ENCODE results near the gene UFSP2. TPM values are rescaled to one million over a fixed set of nuclear protein-coding genes. Genes with fewer than 3 reads are reported as not detected.

UFSP2 gene, protein sequence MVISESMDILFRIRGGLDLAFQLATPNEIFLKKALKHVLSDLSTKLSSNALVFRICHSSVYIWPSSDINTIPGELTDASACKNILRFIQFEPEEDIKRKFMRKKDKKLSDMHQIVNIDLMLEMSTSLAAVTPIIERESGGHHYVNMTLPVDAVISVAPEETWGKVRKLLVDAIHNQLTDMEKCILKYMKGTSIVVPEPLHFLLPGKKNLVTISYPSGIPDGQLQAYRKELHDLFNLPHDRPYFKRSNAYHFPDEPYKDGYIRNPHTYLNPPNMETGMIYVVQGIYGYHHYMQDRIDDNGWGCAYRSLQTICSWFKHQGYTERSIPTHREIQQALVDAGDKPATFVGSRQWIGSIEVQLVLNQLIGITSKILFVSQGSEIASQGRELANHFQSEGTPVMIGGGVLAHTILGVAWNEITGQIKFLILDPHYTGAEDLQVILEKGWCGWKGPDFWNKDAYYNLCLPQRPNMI
- 25.8 TPM for polyA plus RNA-seq (2013, experiment 1 of 2)
- 29.7 TPM for polyA plus RNA-seq (2013, experiment 2 of 2)

DNA sequence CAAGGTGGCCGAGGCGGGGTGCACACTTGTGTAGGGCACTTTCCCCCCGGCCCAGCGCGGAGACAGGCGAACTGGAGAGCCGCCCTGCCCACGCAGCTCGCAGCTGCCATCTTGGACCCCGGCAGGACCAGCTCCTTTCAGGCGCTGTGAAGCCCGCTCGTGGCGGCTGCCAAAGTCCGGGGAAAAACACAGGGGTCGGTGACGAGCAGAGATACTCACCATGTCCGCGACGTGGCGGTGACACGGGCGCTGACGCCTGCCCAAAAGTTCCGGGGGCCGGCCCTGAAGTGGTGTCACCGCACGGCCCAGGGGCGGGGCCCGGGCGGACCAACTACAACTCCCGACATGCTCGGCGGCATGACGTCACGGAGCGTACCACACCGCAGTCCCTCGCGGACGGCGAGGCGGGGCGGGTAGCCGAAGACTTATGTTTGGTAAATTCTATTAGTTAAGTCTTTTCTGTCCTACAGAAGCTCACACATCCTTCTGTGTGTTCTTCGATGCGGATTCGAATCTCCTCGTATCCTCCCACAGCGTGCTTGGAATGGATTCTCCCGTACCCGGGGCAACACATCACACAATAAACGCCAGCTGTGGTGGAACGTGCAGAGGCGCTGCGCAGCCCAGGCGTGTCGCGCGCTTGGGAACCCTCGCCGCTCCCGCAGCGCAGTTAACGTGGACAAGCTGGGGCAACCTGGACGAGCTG is at the start of gene UFSP2:
UFSP2 (minus strand) TSS at position 318 of the 706 bp plus-strand sequence; CDS start at position 222, 96 bp downstream.
- Histone ChIP-seq H3K4me1 (ENCODE audit: insufficient read depth, low read length) (0 out of 2 replicates have a peak, but pooled peaks cover 5% of the 10 kb centered on the region), H3K36me3 (ENCODE audit: insufficient read depth, low read length) (peaks cover 15% of the 10 kb centered on the region; the same call in 1 of the 2 replicates), H3K9me3 (ENCODE audit: insufficient read depth, low read depth, low read length) (no peaks in the 10 kb centered on the region), H3K9ac (ENCODE audit: low read depth, low read length) (peak within 1 kb of the TSS; percentile 100), H3K27me3 (ENCODE audit: insufficient read depth, low read length) (no peaks in the 10 kb centered on the region), H3K4me3 (ENCODE audit: low read length) (peak within 1 kb of the TSS; percentile 92), H3K27ac (ENCODE audit: low read depth, low read length) (peak within 1 kb of the TSS; percentile 96)
- WGBS: under 1% methylated on average over 63 of the region's 66 CpGs

DNA sequence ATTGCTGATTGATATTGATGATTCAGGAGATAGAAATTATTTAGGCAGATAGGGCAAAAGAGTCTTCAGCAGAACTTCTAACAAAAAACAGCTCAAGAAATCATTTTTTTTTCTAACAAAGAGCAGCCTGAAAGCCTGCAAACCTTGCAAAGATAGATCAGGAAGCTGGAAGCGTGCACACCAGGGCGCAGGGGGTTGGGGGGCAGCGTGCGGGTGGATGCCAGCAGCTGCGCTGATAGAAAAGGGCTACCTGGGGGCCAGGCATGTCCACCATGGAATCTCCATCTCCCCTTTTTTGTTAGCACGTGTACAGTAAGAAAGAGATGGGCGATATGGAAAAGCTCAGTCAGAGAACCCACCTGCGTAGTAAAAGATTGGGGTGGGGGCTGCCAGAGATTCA is 47.5 kb upstream of the UFSP2 start:
- Histone ChIP-seq H3K27ac (ENCODE audit: low read depth, low read length) (no peak overlapping the region), H3K9ac (ENCODE audit: low read depth, low read length) (no peak overlapping the region), H3K4me3 (ENCODE audit: low read length) (no peak overlapping the region), H3K36me3 (ENCODE audit: insufficient read depth, low read length) (no peaks in the 10 kb centered on the region), H3K9me3 (ENCODE audit: insufficient read depth, low read depth, low read length) (no peaks in the 10 kb centered on the region), H3K27me3 (ENCODE audit: insufficient read depth, low read length) (peaks cover 39% of the 10 kb centered on the region), H3K4me1 (ENCODE audit: insufficient read depth, low read length) (0 out of 2 replicates have a peak, but pooled peaks cover 10% of the 10 kb centered on the region)
- WGBS: 96% methylated on average over 8 of the region's 8 CpGs

DNA sequence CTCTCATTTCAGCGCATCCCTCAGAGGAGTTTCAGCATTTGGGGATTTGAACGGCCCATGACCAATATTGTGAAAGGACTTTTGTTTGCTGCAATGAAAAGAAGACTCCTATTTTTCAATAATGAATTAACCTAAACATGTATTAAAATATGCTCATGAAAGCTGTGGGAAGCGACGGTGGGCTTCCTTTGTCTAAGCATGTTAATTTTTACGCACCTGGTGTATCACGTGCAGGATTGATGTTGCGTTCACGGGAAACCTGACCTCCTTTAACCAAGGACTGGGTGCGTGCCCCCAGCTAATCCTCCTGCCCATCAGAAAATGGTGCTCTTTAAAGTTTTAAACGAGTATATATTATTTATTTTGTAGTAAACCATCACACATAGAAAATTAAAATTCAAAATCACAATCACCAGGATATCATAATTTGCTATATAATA is 46.4 kb upstream of the UFSP2 start:
- Histone ChIP-seq H3K9ac (ENCODE audit: low read depth, low read length) (no peak overlapping the region), H3K4me3 (ENCODE audit: low read length) (peak overlapping the region; percentile 91), H3K36me3 (ENCODE audit: insufficient read depth, low read length) (no peaks in the 10 kb centered on the region), H3K27me3 (ENCODE audit: insufficient read depth, low read length) (peaks cover 31% of the 10 kb centered on the region), H3K4me1 (ENCODE audit: insufficient read depth, low read length) (0 out of 2 replicates have a peak, but pooled peaks cover 10% of the 10 kb centered on the region), H3K27ac (ENCODE audit: low read depth, low read length) (no peak overlapping the region), H3K9me3 (ENCODE audit: insufficient read depth, low read depth, low read length) (no peaks in the 10 kb centered on the region)
- WGBS: 68% methylated on average over 7 of the region's 10 CpGs

DNA sequence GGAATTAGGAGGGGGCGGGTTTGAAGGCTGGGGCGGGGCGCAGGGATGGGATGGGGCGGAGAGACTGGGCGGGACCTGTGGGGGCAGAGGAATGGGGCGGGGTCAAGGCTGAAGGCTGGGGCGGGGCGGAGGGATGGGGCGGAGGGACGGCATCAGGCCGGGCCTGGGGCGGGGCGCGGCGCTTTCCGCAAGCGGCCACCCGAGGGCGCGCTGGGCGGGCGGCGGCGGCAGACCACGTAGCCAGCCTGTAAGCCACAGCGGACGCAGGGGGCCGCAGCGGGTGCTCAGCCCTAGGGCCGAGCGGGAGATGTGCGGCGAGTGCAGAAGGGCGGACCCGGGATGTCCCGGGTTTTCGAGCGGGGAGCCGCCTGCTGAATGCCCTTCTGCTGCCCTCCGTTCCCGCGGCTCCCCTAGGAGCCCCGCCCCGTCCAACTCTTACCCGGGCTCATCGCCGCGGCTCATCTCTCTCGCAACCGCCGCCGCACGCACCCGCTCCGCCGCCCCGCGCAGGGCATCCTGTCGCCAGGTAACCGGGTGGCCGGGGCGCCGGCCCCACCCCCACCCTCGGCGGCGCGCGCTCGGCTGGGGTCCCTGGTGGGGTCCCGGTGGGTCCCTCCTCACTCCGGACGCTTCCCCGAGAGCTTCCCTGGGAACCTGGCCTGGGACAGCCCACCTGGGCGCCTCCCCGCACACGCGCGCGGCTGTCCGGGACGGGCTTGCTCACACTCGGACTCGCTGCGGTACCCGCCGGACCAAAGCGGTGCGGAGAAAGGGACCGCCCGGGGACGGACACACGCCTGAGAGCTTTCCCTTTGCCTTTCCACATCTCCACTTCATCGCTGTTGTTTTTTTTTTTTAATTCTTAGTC is 45.7 kb upstream of the UFSP2 start, which contains the start of gene CCDC110:
CCDC110 (minus strand) TSS at position 499 of the 868 bp plus-strand sequence; CDS start at position 449, 50 bp downstream.
- H3K9ac ChIP-seq (ENCODE audit: low read depth, low read length): peak within 1 kb of the TSS; percentile 66
- peaks cover 26% of the 10 kb centered on the region for H3K27me3 ChIP-seq (ENCODE audit: insufficient read depth, low read length)
- H3K27ac ChIP-seq (ENCODE audit: low read depth, low read length): no peak within 1 kb of the TSS
- H3K4me1 ChIP-seq (ENCODE audit: insufficient read depth, low read length): 0 out of 2 replicates have a peak, but pooled peaks cover 10% of the 10 kb centered on the region
- H3K4me3 ChIP-seq (ENCODE audit: low read length): peak within 1 kb of the TSS; percentile 91
- H3K36me3 ChIP-seq (ENCODE audit: insufficient read depth, low read length): no peaks in the 10 kb centered on the region
- under 1% methylated on average over 93 of the region's 93 CpGs for WGBS
- H3K9me3 ChIP-seq (ENCODE audit: insufficient read depth, low read depth, low read length): no peaks in the 10 kb centered on the region

DNA sequence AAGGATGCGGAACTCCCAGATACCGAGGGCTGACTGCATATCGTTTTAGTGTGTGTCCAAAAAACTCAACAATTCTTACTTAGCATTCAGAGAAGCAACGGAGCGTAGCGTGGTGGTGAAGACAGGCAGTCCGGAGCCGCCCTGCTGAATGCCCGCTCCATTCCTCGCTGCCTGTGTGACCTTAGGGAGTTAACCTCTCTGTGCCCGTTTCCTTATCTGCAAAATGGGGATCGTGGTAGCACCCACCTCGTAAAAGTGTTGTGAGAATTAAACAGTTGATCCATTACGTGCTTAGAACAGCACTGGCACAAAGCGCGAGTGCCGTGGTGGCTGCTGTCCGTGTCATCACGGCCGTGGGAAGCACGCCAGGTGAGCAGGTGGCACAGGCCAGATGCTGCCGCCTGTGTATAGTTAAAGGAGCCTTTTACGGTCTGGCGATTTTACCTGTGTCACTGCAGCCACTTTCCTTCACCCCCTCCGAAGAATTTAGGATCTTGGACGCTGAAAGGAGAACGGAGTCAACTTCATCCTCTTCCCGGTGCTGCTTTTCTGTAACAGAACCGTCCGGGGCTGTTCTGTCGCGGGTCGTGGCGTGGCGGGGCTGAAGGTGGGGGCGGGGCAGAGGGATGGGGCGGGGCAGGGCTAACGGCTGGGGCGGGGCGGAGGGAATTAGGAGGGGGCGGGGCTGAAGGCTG is 44.9 kb upstream of the UFSP2 start:
- Histone ChIP-seq H3K27me3 (ENCODE audit: insufficient read depth, low read length) (peaks cover 26% of the 10 kb centered on the region), H3K4me3 (ENCODE audit: low read length) (peak overlapping the region; percentile 76), H3K9me3 (ENCODE audit: insufficient read depth, low read depth, low read length) (no peaks in the 10 kb centered on the region), H3K9ac (ENCODE audit: low read depth, low read length) (peak overlapping the region; percentile 18; the same call in 1 of the 2 replicates), H3K4me1 (ENCODE audit: insufficient read depth, low read length) (0 out of 2 replicates have a peak, but pooled peaks cover 10% of the 10 kb centered on the region), H3K27ac (ENCODE audit: low read depth, low read length) (no peak overlapping the region), H3K36me3 (ENCODE audit: insufficient read depth, low read length) (no peaks in the 10 kb centered on the region)
- WGBS: 9% methylated on average over 27 of the region's 41 CpGs

DNA sequence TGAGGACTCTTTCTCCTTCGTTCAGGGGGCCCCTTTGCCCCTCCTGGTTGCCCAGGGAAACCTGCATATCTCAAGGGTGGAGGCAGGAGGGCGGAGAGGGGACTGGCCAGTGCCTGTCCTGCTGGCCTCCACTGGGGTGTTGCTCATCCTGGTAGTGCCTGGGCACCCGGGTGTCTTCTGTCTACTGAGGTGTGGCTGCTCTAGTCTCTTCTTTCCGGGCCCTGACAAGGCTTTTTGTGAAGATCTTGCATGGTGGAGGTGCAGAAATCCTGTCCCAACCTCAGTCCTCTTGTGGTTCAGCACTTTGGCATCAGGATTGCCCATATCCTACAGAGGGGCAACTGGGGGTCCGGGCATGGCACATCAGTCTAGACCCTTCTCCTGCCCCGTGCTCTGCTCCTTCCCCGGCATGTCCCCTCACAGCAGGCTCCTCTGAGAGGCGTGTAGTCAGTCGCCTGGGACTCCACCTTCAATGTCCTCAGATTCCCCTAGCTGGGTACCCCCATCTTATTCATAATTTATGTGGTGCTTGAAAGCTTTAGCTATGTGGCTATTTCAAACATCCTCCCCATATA is 43.9 kb upstream of the UFSP2 start:
- Histone ChIP-seq H3K4me3 (ENCODE audit: low read length) (no peak overlapping the region), H3K36me3 (ENCODE audit: insufficient read depth, low read length) (no peaks in the 10 kb centered on the region), H3K27ac (ENCODE audit: low read depth, low read length) (no peak overlapping the region), H3K9ac (ENCODE audit: low read depth, low read length) (no peak overlapping the region), H3K9me3 (ENCODE audit: insufficient read depth, low read depth, low read length) (no peaks in the 10 kb centered on the region), H3K4me1 (ENCODE audit: insufficient read depth, low read length) (0 out of 2 replicates have a peak, but pooled peaks cover 10% of the 10 kb centered on the region), H3K27me3 (ENCODE audit: insufficient read depth, low read length) (peaks cover 26% of the 10 kb centered on the region)
- 62% methylated on average over 9 of the region's 9 CpGs for WGBS

DNA sequence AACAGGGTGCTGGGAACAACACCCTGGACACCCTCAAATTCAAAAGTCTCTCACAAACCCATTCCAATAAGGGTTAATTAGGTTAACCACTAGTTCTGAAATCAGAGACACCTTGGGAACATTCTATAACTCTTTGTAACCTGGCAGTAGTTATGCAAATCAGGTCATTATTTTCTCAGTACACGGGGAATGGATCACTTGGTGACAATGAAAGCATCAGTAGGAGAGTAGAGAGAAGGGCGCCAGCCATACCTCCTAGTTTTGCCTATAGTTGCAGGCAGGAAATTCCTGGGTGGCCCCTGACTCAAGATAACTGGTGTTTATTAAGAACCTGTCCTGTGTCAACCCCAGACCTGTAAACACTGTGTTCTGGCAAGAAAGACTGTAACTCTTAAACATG is 43.2 kb upstream of the UFSP2 start:
- WGBS: 77% methylated on average over 2 of the region's 2 CpGs
- no peak overlapping the region for H3K4me3 ChIP-seq (ENCODE audit: low read length)

DNA sequence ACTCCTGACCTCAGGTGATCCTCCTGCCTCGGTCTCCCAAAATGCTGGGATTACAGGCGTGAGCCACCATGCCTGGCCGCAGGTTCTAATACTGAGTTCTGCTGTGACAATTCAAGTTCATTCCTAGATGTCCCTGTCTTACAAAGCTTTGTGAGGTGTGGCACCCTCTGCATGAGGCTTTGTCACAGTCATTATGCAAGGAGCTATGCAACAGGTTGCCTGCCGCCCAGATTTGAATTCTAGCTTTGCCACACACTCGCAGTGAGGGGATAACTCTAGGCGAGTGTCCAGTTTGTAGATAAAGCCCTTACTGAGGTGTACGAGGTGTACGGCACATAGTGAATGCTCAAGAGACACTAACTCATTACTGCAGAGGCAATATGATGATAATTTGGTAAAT is 42.2 kb upstream of the UFSP2 start:
- H3K4me3 ChIP-seq (ENCODE audit: low read length): no peak overlapping the region
- H3K27me3 ChIP-seq (ENCODE audit: insufficient read depth, low read length): peaks cover 26% of the 10 kb centered on the region
- peaks cover 14% of the 10 kb centered on the region; the same call in 1 of the 2 replicates for H3K4me1 ChIP-seq (ENCODE audit: insufficient read depth, low read length)
- no peaks in the 10 kb centered on the region for H3K36me3 ChIP-seq (ENCODE audit: insufficient read depth, low read length)
- no peak overlapping the region for H3K27ac ChIP-seq (ENCODE audit: low read depth, low read length)
- 89% methylated on average over 8 of the region's 8 CpGs for WGBS
- no peak overlapping the region for H3K9ac ChIP-seq (ENCODE audit: low read depth, low read length)
- no peaks in the 10 kb centered on the region for H3K9me3 ChIP-seq (ENCODE audit: insufficient read depth, low read depth, low read length)

More for the DNA sequence above, 43.2 kb upstream of the UFSP2 start:
- H3K9me3 ChIP-seq (ENCODE audit: insufficient read depth, low read depth, low read length): no peaks in the 10 kb centered on the region
- H3K27ac ChIP-seq (ENCODE audit: low read depth, low read length): no peak overlapping the region
- peaks cover 14% of the 10 kb centered on the region; the same call in 1 of the 2 replicates for H3K4me1 ChIP-seq (ENCODE audit: insufficient read depth, low read length)
- H3K9ac ChIP-seq (ENCODE audit: low read depth, low read length): no peak overlapping the region
- no peaks in the 10 kb centered on the region for H3K36me3 ChIP-seq (ENCODE audit: insufficient read depth, low read length)
- H3K27me3 ChIP-seq (ENCODE audit: insufficient read depth, low read length): peaks cover 26% of the 10 kb centered on the region

DNA sequence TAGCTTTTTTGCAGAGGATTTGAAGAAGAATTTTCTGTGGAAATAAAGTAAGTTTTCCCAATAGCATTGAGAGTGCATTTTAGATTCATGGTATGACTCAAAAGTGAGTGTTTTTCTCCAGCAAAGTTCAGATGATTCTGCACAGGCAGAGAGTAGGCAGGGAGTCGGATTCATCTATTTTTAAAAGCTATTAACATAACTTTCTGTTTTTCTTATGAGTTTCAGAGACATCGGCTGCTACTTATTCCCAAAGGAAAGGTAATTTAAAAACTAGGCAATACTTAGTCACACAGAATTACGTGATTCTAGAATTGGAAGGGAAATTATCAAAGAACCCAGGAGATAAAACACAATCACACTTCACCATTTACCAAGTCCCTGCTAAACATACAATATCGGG is 41.3 kb upstream of the UFSP2 start:
- Histone ChIP-seq H3K27ac (ENCODE audit: low read depth, low read length) (no peak overlapping the region), H3K27me3 (ENCODE audit: insufficient read depth, low read length) (peaks cover 21% of the 10 kb centered on the region), H3K9ac (ENCODE audit: low read depth, low read length) (no peak overlapping the region), H3K9me3 (ENCODE audit: insufficient read depth, low read depth, low read length) (no peaks in the 10 kb centered on the region), H3K4me1 (ENCODE audit: insufficient read depth, low read length) (peaks cover 14% of the 10 kb centered on the region; the same call in 1 of the 2 replicates), H3K4me3 (ENCODE audit: low read length) (no peak overlapping the region), H3K36me3 (ENCODE audit: insufficient read depth, low read length) (no peaks in the 10 kb centered on the region)
- 100% methylated on average over 3 of the region's 4 CpGs for WGBS

Measured in HUES64 (cell line).